Measurements from ENCODE around the gene LNX1. TPM values are rescaled to one million over a fixed set of nuclear protein-coding genes. Genes with fewer than 3 reads are reported as not detected.

Gene LNX1
- total and polyA plus RNA-seq, 2 donors (not counting 1 experiment from before 2014, with no cell fraction given), result 0.48 to 1.3 TPM

- H3K27ac ChIP-seq (ENCODE audit: insufficient read depth, low read length), result no peak overlapping the region
- H3K27me3 ChIP-seq (ENCODE audit: control insufficient read depth, insufficient read depth, low read length), result no peaks in the 10 kb centered on the region
- H3K36me3 ChIP-seq (ENCODE audit: control insufficient read depth, insufficient read depth, low read length), result no peaks in the 10 kb centered on the region
- no peak overlapping the region for H3K9ac ChIP-seq (ENCODE audit: insufficient read depth, low read length)
- H2AFZ ChIP-seq (ENCODE audit: low read length), result no peak overlapping the region
- no peaks in the 10 kb centered on the region for H3K9me3 ChIP-seq (ENCODE audit: control insufficient read depth, insufficient read depth, low read depth, low read length)
- H3K4me3 ChIP-seq (replicated peaks in 1 of 4; ENCODE audit: control extremely low read depth in 1 of 4, insufficient read depth in 1 of 4, low read depth in 3 of 4, low read length in 4 of 4), result no peak overlapping the region
- H4K20me1 ChIP-seq (ENCODE audit: control insufficient read depth, extremely low read depth, insufficient read depth, low read length), result no peaks in the 10 kb centered on the region
- no peak for DNase-seq (ENCODE audit: low read depth in 2 of 2)
- H3K79me2 ChIP-seq (ENCODE audit: control insufficient read depth, insufficient read depth, low read length), result no peaks in the 10 kb centered on the region
- no peak for TF ChIP-seq EZH2 (IDR thresholded peaks at IDR 0.05; ENCODE audit: low read length, missing control alignments)
- TF ChIP-seq, protein P1, sequence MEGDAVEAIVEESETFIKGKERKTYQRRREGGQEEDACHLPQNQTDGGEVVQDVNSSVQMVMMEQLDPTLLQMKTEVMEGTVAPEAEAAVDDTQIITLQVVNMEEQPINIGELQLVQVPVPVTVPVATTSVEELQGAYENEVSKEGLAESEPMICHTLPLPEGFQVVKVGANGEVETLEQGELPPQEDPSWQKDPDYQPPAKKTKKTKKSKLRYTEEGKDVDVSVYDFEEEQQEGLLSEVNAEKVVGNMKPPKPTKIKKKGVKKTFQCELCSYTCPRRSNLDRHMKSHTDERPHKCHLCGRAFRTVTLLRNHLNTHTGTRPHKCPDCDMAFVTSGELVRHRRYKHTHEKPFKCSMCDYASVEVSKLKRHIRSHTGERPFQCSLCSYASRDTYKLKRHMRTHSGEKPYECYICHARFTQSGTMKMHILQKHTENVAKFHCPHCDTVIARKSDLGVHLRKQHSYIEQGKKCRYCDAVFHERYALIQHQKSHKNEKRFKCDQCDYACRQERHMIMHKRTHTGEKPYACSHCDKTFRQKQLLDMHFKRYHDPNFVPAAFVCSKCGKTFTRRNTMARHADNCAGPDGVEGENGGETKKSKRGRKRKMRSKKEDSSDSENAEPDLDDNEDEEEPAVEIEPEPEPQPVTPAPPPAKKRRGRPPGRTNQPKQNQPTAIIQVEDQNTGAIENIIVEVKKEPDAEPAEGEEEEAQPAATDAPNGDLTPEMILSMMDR (conservative IDR thresholded peaks at IDR 0.05 in 1 of 2, IDR thresholded peaks at IDR 0.05 in 1 of 2; ENCODE audit: low read depth in 1 of 2, low read length in 2 of 2), result no peak
- H3K4me2 ChIP-seq (ENCODE audit: extremely low read depth, insufficient read depth, low read length), result no peak overlapping the region
- H3K4me1 ChIP-seq (ENCODE audit: control insufficient read depth, extremely low read depth, insufficient read depth, low read length), result peaks cover 12% of the 10 kb centered on the region
Measured at GRCh38 chr4:53485658-53486040, 105.6 kb downstream of the LNX1 start.

GRCh38 chr4:53484911-53485657, 106.2 kb downstream of the LNX1 start:
- Histone ChIP-seq H4K20me1 (ENCODE audit: control insufficient read depth, extremely low read depth, insufficient read depth, low read length) (no peaks in the 10 kb centered on the region), H3K36me3 (ENCODE audit: control insufficient read depth, insufficient read depth, low read length) (no peaks in the 10 kb centered on the region), H3K27me3 (ENCODE audit: control insufficient read depth, insufficient read depth, low read length) (no peaks in the 10 kb centered on the region), H3K4me1 (ENCODE audit: control insufficient read depth, extremely low read depth, insufficient read depth, low read length) (peaks cover 7% of the 10 kb centered on the region), H3K79me2 (ENCODE audit: control insufficient read depth, insufficient read depth, low read length) (no peaks in the 10 kb centered on the region), H3K4me2 (ENCODE audit: extremely low read depth, insufficient read depth, low read length) (no peak overlapping the region), H3K4me3 (replicated peaks in 1 of 4; ENCODE audit: control extremely low read depth in 1 of 4, insufficient read depth in 1 of 4, low read depth in 3 of 4, low read length in 4 of 4) (no peak overlapping the region), H3K9ac (ENCODE audit: insufficient read depth, low read length) (no peak overlapping the region), H2AFZ (ENCODE audit: low read length) (no peak overlapping the region), H3K9me3 (ENCODE audit: control insufficient read depth, insufficient read depth, low read depth, low read length) (no peaks in the 10 kb centered on the region), H3K27ac (ENCODE audit: insufficient read depth, low read length) (no peak overlapping the region)
- TF ChIP-seq, protein P1 (conservative IDR thresholded peaks at IDR 0.05 in 1 of 2, IDR thresholded peaks at IDR 0.05 in 1 of 2; ENCODE audit: low read depth in 1 of 2, low read length in 2 of 2), result no peak
- TF ChIP-seq EZH2 (IDR thresholded peaks at IDR 0.05; ENCODE audit: low read length, missing control alignments), result no peak
- no peak for DNase-seq (ENCODE audit: low read depth in 2 of 2)

GRCh38 chr4:53483250-53483649, 108.0 kb downstream of the LNX1 start:
- H3K36me3 ChIP-seq (ENCODE audit: control insufficient read depth, insufficient read depth, low read length), result no peaks in the 10 kb centered on the region
- no peak overlapping the region for H3K4me3 ChIP-seq (replicated peaks in 1 of 4; ENCODE audit: control extremely low read depth in 1 of 4, insufficient read depth in 1 of 4, low read depth in 3 of 4, low read length in 4 of 4)
- no peak overlapping the region for H3K27ac ChIP-seq (ENCODE audit: insufficient read depth, low read length)
- no peak overlapping the region for H3K4me2 ChIP-seq (ENCODE audit: extremely low read depth, insufficient read depth, low read length)
- H3K27me3 ChIP-seq (ENCODE audit: control insufficient read depth, insufficient read depth, low read length), result no peaks in the 10 kb centered on the region
- no peak overlapping the region for H3K9ac ChIP-seq (ENCODE audit: insufficient read depth, low read length)
- H3K79me2 ChIP-seq (ENCODE audit: control insufficient read depth, insufficient read depth, low read length), result no peaks in the 10 kb centered on the region
- peaks cover 7% of the 10 kb centered on the region for H3K4me1 ChIP-seq (ENCODE audit: control insufficient read depth, extremely low read depth, insufficient read depth, low read length)
- TF ChIP-seq, protein P1 (conservative IDR thresholded peaks at IDR 0.05 in 1 of 2, IDR thresholded peaks at IDR 0.05 in 1 of 2; ENCODE audit: low read depth in 1 of 2, low read length in 2 of 2), result no peak
- TF ChIP-seq EZH2 (IDR thresholded peaks at IDR 0.05; ENCODE audit: low read length, missing control alignments), result no peak
- no peak overlapping the region for H2AFZ ChIP-seq (ENCODE audit: low read length)
- H3K9me3 ChIP-seq (ENCODE audit: control insufficient read depth, insufficient read depth, low read depth, low read length), result no peaks in the 10 kb centered on the region
- no peak for DNase-seq (ENCODE audit: low read depth in 2 of 2)
- H4K20me1 ChIP-seq (ENCODE audit: control insufficient read depth, extremely low read depth, insufficient read depth, low read length), result no peaks in the 10 kb centered on the region

Measured in fibroblast of lung (primary cell).